Measurements from ENCODE around the gene MOSPD3. TPM values are rescaled to one million over a fixed set of nuclear protein-coding genes. Genes with fewer than 3 reads are reported as not detected.

MOSPD3 gene, protein sequence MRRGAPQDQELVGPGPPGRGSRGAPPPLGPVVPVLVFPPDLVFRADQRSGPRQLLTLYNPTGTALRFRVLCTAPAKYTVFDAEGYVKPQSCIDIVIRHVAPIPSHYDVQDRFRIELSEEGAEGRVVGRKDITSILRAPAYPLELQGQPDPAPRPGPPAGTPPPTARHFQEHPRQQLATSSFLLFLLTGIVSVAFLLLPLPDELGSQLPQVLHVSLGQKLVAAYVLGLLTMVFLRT
- total RNA-seq, result 10 to 100 TPM; 60.7 to 60.8 TPM

GRCh38 chr7:100611983-100612729 is at the start of gene MOSPD3:
MOSPD3 (plus strand) TSS chr7:100612540; CDS start chr7:100612792, 252 bp downstream.

GRCh38 chr7:100573691-100574361 is 38.5 kb upstream of the MOSPD3 start, which contains the start of gene SAP25:
SAP25 (minus strand) TSS chr7:100573900; CDS start chr7:100573742, 158 bp downstream.

DNA sequence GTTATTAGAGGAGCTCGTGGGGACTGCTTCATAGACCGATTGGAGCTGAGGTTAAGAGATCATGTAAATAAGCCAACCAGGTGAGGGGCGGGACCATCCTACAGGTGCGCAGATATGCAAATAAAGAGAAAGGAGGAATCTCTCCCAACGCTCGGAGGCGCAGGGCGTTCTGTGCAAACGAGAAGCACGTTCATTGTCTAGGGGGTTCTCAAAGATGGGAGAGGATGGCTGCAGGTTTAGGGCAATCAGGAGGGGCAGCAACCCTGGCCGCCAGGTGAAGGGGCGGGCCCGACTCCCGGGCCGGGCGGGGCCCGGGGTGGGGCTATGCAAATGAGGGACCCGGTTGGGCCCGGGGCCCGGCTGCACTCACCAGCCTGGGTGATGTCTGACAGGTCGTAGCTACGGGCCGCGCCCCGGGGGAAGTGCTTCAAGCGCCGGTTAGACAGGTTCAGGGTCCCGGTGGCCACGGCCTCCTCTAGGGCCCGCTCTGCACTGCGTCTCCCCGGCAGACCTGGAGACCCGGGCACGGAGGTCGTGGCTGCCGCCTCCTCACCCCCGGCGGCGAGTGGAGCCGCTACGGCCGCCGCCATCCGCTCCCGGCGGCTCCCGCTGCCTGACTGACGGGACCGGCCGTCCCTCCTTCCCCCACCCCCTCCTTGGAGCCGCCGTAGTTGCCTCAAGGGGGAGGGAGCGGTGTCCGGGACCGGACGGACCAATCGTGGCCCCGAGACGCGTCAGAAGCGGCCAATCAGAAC is 26.7 kb upstream of the MOSPD3 start, which contains the start of gene LRCH4:
Gene LRCH4, minus strand, starts transcription at position 619 of the 755 bp plus-strand sequence. Its CDS starts 29 bp downstream, at position 590.

GRCh38 chr7:100586266-100587025 is 25.9 kb upstream of the MOSPD3 start, which contains the start of gene FBXO24:
FBXO24 (plus strand) TSS chr7:100586328; CDS start chr7:100586626, 298 bp downstream.

DNA sequence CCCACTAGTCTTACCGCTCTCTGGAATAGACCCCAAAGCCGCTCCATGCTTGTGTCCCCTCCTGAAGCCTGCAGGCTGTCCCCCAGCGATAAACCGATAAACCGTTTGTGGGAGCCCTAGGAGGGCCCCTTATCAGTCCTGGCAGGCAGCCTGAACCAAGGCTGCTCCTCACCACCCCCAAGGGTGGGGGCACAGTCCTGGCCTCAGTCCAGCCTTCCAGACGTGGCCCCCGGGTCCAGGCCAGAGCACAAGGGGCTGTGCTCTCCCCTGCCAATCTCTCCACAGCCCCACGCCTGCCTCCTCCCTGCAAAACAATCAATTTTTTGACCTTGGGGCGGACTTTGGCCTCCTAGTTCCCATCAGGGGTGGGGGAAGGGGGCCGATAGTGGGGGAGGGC is 29.1 kb downstream of the MOSPD3 start, which contains the start of gene TFR2:
Gene TFR2, minus strand, starts transcription at position 90 of the 397 bp plus-strand sequence. Its CDS starts 43 bp downstream, at position 47.

GRCh38 chr7:100655908-100656674 is 43.8 kb downstream of the MOSPD3 start, which contains the start of gene ACTL6B:
ACTL6B (minus strand) TSS chr7:100656448; CDS start chr7:100656354, 94 bp downstream.

Other genes with a start within 250 kb of the MOSPD3 start
- 1 to 10 TPM; 2.6 to 3.9 TPM for gene PILRA, start 239.1 kb upstream of the MOSPD3 start, total RNA-seq
- gene ZCWPW1, start 183.8 kb upstream of the MOSPD3 start, total RNA-seq, result 1 to 10 TPM; 2.8 to 3.6 TPM
- gene MEPCE, start 182.7 kb upstream of the MOSPD3 start, total RNA-seq, result 10 to 100 TPM; 44.3 to 44.5 TPM
- 10 to 100 TPM; 70.7 to 79.2 TPM for gene PPP1R35, start 176.0 kb upstream of the MOSPD3 start, total RNA-seq
- gene SPACDR, start 148.3 kb upstream of the MOSPD3 start, total RNA-seq, result 1 to 10 TPM; 2.3 to 3.9 TPM
- 100 to 1,000 TPM; 117 TPM for gene TSC22D4, start 133.3 kb upstream of the MOSPD3 start, total RNA-seq
- gene NYAP1, start 128.6 kb upstream of the MOSPD3 start, total RNA-seq, result under 1 TPM; 0.19 to 0.20 TPM
- 10 to 100 TPM; 28.8 to 32.7 TPM for gene AGFG2, start 73.3 kb upstream of the MOSPD3 start, total RNA-seq
- gene SAP25, start 38.6 kb upstream of the MOSPD3 start, total RNA-seq, result 10 to 100 TPM; 37.0 to 41.5 TPM
- 100 to 1,000 TPM; 233 to 238 TPM for gene LRCH4, start 26.4 kb upstream of the MOSPD3 start, total RNA-seq
- 1 to 10 TPM in 1 of 2 experiments, under 1 TPM in 1; 0.86 to 1.5 TPM for gene FBXO24, start 26.2 kb upstream of the MOSPD3 start, total RNA-seq
- gene PCOLCE, start 10.2 kb upstream of the MOSPD3 start, total RNA-seq, result 10 to 100 TPM; 16.6 to 17.4 TPM
- 1 to 10 TPM; 9.4 to 10.0 TPM for gene TFR2, start 29.0 kb downstream of the MOSPD3 start, total RNA-seq
- not detected for gene ACTL6B, start 43.9 kb downstream of the MOSPD3 start, total RNA-seq
- gene GNB2, start 61.2 kb downstream of the MOSPD3 start, total RNA-seq, result 100 to 1,000 TPM; 203 to 206 TPM
- 10 to 100 TPM; 54.3 to 57.3 TPM for gene GIGYF1, start 81.7 kb downstream of the MOSPD3 start, total RNA-seq
- gene POP7, start 93.6 kb downstream of the MOSPD3 start, total RNA-seq, result 10 to 100 TPM; 29.3 to 31.9 TPM
- gene EPO, start 107.9 kb downstream of the MOSPD3 start, total RNA-seq, result under 1 TPM in 1 of 2 experiments, not detected in 1; 0.15 TPM
- gene ZAN, start 121.1 kb downstream of the MOSPD3 start, total RNA-seq, result not detected
- 1 to 10 TPM; 1.1 to 1.2 TPM for gene EPHB4, start 215.0 kb downstream of the MOSPD3 start, total RNA-seq
- 10 to 100 TPM; 45.4 to 45.5 TPM for gene SLC12A9, start 240.2 kb downstream of the MOSPD3 start, total RNA-seq